Uterus (tissue), 2 donors: Measurements from ENCODE around the gene CMBL.

Source experiments
- CTCF ChIP-seq, 4 experiments: fragments of 200-600 bp in 2 of 4; fragments of 450-650 bp in 2 of 4; sonication (generic) in 2 of 4; IDR thresholded peaks; one replicate each; pipeline ENCODE4 v1.5.1; 2016 to 2019; ENCODE audit warnings: antibody characterized with exemption in 4 of 4, mild to moderate bottlenecking in 2 of 4, moderate library complexity in 1 of 4
- POLR2A ChIP-seq, 2 donors: fragments of 450-650 bp; IDR thresholded peaks; one replicate each; pipeline ENCODE4 v1.6.1; 2016; ENCODE audit warnings: antibody characterized with exemption in 2 of 2, mild to moderate bottlenecking in 1 of 2, moderate library complexity in 1 of 2

GRCh38 chr5:10311595-10312425 is 4.1 kb upstream of the CMBL start:
- no peak for TF ChIP-seq CTCF (IDR thresholded peaks at IDR 0.05)
- TF ChIP-seq POLR2A (IDR thresholded peaks at IDR 0.05), result no peak
